Spleen (tissue), 7 donors: ENCODE results near the gene PHTF1.

Experiments
- POLR2A ChIP-seq, 3 donors: fragments of 450-650 bp; IDR thresholded peaks; one replicate each; pipeline ENCODE4 v1.5.1; 2017; ENCODE audit warnings: antibody characterized with exemption in 3 of 3, mild to moderate bottlenecking in 1 of 3
- POLR2AphosphoS5 ChIP-seq, 3 donors: sonication (generic); formaldehyde crosslinking; IDR thresholded peaks; one replicate each; pipeline ENCODE4 v1.5.1; 2017; ENCODE audit warnings: antibody characterized with exemption in 3 of 3
- TF ChIP-seq, protein P1 (sequence below), 11 experiments: fragments of 200-600 bp in 7 of 11; fragments of 450-650 bp in 4 of 11; sonication (generic) in 4 of 11; IDR thresholded peaks in 8 of 11; conservative IDR thresholded peaks in 3 of 11; 1 replicate in 7 of 11; 2 replicates in 4 of 11; pipeline versions ENCODE4 v1.4.0 to v1.8.0; 2016 to 2021; ENCODE audit warnings: antibody characterized with exemption in 11 of 11, inconsistent platforms in 4 of 11, mild to moderate bottlenecking in 1 of 11
- donor health status: DM: no; HTN: no; CAD: no; lungs with moderate emphysema.
- donor health status: DM: no; HTN: no; CAD: no.
- donor health status: DM: no; HTN: no; CAD: no.

- TF ChIP-seq, protein P1, sequence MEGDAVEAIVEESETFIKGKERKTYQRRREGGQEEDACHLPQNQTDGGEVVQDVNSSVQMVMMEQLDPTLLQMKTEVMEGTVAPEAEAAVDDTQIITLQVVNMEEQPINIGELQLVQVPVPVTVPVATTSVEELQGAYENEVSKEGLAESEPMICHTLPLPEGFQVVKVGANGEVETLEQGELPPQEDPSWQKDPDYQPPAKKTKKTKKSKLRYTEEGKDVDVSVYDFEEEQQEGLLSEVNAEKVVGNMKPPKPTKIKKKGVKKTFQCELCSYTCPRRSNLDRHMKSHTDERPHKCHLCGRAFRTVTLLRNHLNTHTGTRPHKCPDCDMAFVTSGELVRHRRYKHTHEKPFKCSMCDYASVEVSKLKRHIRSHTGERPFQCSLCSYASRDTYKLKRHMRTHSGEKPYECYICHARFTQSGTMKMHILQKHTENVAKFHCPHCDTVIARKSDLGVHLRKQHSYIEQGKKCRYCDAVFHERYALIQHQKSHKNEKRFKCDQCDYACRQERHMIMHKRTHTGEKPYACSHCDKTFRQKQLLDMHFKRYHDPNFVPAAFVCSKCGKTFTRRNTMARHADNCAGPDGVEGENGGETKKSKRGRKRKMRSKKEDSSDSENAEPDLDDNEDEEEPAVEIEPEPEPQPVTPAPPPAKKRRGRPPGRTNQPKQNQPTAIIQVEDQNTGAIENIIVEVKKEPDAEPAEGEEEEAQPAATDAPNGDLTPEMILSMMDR (IDR thresholded peaks at IDR 0.05 in 8 of 11, conservative IDR thresholded peaks at IDR 0.05 in 3 of 11), result no peak
- no peak for TF ChIP-seq POLR2A (IDR thresholded peaks at IDR 0.05)
- no peak for TF ChIP-seq POLR2AphosphoS5 (IDR thresholded peaks at IDR 0.05)
Measured at GRCh38 chr1:113691184-113691583, 68.1 kb downstream of the PHTF1 start.
